ENCODE results near the gene EEF1AKMT1. TPM values are rescaled to one million over a fixed set of nuclear protein-coding genes. Genes with fewer than 3 reads are reported as not detected.
A peak's percentile ranks its signal among the peaks of the same experiment; 100 is the strongest.

Gene EEF1AKMT1
- total and polyA plus RNA-seq, 2 donors (not counting 1 experiment from before 2014, with no cell fraction given) = 7.6 to 18.0 TPM

- H3K4me3 ChIP-seq (replicated peaks in 1 of 4; ENCODE audit: control extremely low read depth in 1 of 4, insufficient read depth in 1 of 4, low read depth in 3 of 4, low read length in 4 of 4) = no peak overlapping the region
- H3K4me1 ChIP-seq (ENCODE audit: control insufficient read depth, extremely low read depth, insufficient read depth, low read length) = peaks cover 8% of the 10 kb centered on the region
- H3K27me3 ChIP-seq (ENCODE audit: control insufficient read depth, insufficient read depth, low read length) = no peaks in the 10 kb centered on the region
- no peak overlapping the region for H3K27ac ChIP-seq (ENCODE audit: insufficient read depth, low read length)
- no peaks in the 10 kb centered on the region for H4K20me1 ChIP-seq (ENCODE audit: control insufficient read depth, extremely low read depth, insufficient read depth, low read length)
- H3K36me3 ChIP-seq (ENCODE audit: control insufficient read depth, insufficient read depth, low read length) = no peaks in the 10 kb centered on the region
- no peaks in the 10 kb centered on the region for H3K9me3 ChIP-seq (ENCODE audit: control insufficient read depth, insufficient read depth, low read depth, low read length)
- no peaks in the 10 kb centered on the region for H3K79me2 ChIP-seq (ENCODE audit: control insufficient read depth, insufficient read depth, low read length)
- H2AFZ ChIP-seq (ENCODE audit: low read length) = no peak overlapping the region
- no peak overlapping the region for H3K4me2 ChIP-seq (ENCODE audit: extremely low read depth, insufficient read depth, low read length)
- no peak overlapping the region for H3K9ac ChIP-seq (ENCODE audit: insufficient read depth, low read length)
- TF ChIP-seq CTCF (conservative IDR thresholded peaks at IDR 0.05 in 1 of 2, IDR thresholded peaks at IDR 0.05 in 1 of 2; ENCODE audit: low read depth in 1 of 2, low read length in 2 of 2) = no peak
- TF ChIP-seq EZH2 (IDR thresholded peaks at IDR 0.05; ENCODE audit: low read length, missing control alignments) = no peak
- DNase-seq (ENCODE audit: low read depth in 2 of 2) = no peak
Observed at GRCh38 chr13:20819715-20820114, 46.0 kb upstream of the EEF1AKMT1 start.

GRCh38 chr13:20815464-20815863, 41.7 kb upstream of the EEF1AKMT1 start:
- no peaks in the 10 kb centered on the region for H3K79me2 ChIP-seq (ENCODE audit: control insufficient read depth, insufficient read depth, low read length)
- peak in 1 of 2 donors; percentile 21 for DNase-seq (ENCODE audit: low read depth in 2 of 2)
- H2AFZ ChIP-seq (ENCODE audit: low read length) = no peak overlapping the region
- no peaks in the 10 kb centered on the region for H3K9me3 ChIP-seq (ENCODE audit: control insufficient read depth, insufficient read depth, low read depth, low read length)
- no peak overlapping the region for H3K27ac ChIP-seq (ENCODE audit: insufficient read depth, low read length)
- H3K4me3 ChIP-seq (replicated peaks in 1 of 4; ENCODE audit: control extremely low read depth in 1 of 4, insufficient read depth in 1 of 4, low read depth in 3 of 4, low read length in 4 of 4) = no peak overlapping the region
- peaks cover 16% of the 10 kb centered on the region for H3K4me1 ChIP-seq (ENCODE audit: control insufficient read depth, extremely low read depth, insufficient read depth, low read length)
- H3K27me3 ChIP-seq (ENCODE audit: control insufficient read depth, insufficient read depth, low read length) = no peaks in the 10 kb centered on the region
- TF ChIP-seq EZH2 (IDR thresholded peaks at IDR 0.05; ENCODE audit: low read length, missing control alignments) = no peak
- TF ChIP-seq CTCF (conservative IDR thresholded peaks at IDR 0.05 in 1 of 2, IDR thresholded peaks at IDR 0.05 in 1 of 2; ENCODE audit: low read depth in 1 of 2, low read length in 2 of 2) = no peak
- no peaks in the 10 kb centered on the region for H4K20me1 ChIP-seq (ENCODE audit: control insufficient read depth, extremely low read depth, insufficient read depth, low read length)
- H3K9ac ChIP-seq (ENCODE audit: insufficient read depth, low read length) = no peak overlapping the region
- no peak overlapping the region for H3K4me2 ChIP-seq (ENCODE audit: extremely low read depth, insufficient read depth, low read length)
- no peaks in the 10 kb centered on the region for H3K36me3 ChIP-seq (ENCODE audit: control insufficient read depth, insufficient read depth, low read length)

- peak overlapping the region in 3 of 4 experiments; percentile 15 to 59 (median 44) for H3K4me3 ChIP-seq (replicated peaks in 1 of 4; ENCODE audit: control extremely low read depth in 1 of 4, insufficient read depth in 1 of 4, low read depth in 3 of 4, low read length in 4 of 4)
- no peaks in the 10 kb centered on the region for H3K36me3 ChIP-seq (ENCODE audit: control insufficient read depth, insufficient read depth, low read length)
- H2AFZ ChIP-seq (ENCODE audit: low read length) = no peak overlapping the region
- no peaks in the 10 kb centered on the region for H4K20me1 ChIP-seq (ENCODE audit: control insufficient read depth, extremely low read depth, insufficient read depth, low read length)
- peak overlapping the region; percentile 96 for H3K4me2 ChIP-seq (ENCODE audit: extremely low read depth, insufficient read depth, low read length)
- H3K27me3 ChIP-seq (ENCODE audit: control insufficient read depth, insufficient read depth, low read length) = no peaks in the 10 kb centered on the region
- peak overlapping the region; percentile 75 for H3K27ac ChIP-seq (ENCODE audit: insufficient read depth, low read length)
- TF ChIP-seq EZH2 (IDR thresholded peaks at IDR 0.05; ENCODE audit: low read length, missing control alignments) = no peak
- no peak for TF ChIP-seq CTCF (conservative IDR thresholded peaks at IDR 0.05 in 1 of 2, IDR thresholded peaks at IDR 0.05 in 1 of 2; ENCODE audit: low read depth in 1 of 2, low read length in 2 of 2)
- peak; percentile 95 to 96 for DNase-seq (ENCODE audit: low read depth in 2 of 2)
- no peak overlapping the region for H3K9ac ChIP-seq (ENCODE audit: insufficient read depth, low read length)
- H3K4me1 ChIP-seq (ENCODE audit: control insufficient read depth, extremely low read depth, insufficient read depth, low read length) = peaks cover 16% of the 10 kb centered on the region
- H3K79me2 ChIP-seq (ENCODE audit: control insufficient read depth, insufficient read depth, low read length) = no peaks in the 10 kb centered on the region
- no peaks in the 10 kb centered on the region for H3K9me3 ChIP-seq (ENCODE audit: control insufficient read depth, insufficient read depth, low read depth, low read length)
Observed at GRCh38 chr13:20814224-20814910, 40.6 kb upstream of the EEF1AKMT1 start.

All from fibroblast of lung (primary cell).